Measurements from ENCODE around the gene RAET1G. TPM values are rescaled to one million over a fixed set of nuclear protein-coding genes. Genes with fewer than 3 reads are reported as not detected.
"Not testable (repeated sequence)": the region's sequence is repeated elsewhere in the genome, so short reads cannot be mapped to it uniquely, and the experiment has no call there.

Gene RAET1G
- total RNA-seq, 1 donor: 4.6 TPM

DNA sequence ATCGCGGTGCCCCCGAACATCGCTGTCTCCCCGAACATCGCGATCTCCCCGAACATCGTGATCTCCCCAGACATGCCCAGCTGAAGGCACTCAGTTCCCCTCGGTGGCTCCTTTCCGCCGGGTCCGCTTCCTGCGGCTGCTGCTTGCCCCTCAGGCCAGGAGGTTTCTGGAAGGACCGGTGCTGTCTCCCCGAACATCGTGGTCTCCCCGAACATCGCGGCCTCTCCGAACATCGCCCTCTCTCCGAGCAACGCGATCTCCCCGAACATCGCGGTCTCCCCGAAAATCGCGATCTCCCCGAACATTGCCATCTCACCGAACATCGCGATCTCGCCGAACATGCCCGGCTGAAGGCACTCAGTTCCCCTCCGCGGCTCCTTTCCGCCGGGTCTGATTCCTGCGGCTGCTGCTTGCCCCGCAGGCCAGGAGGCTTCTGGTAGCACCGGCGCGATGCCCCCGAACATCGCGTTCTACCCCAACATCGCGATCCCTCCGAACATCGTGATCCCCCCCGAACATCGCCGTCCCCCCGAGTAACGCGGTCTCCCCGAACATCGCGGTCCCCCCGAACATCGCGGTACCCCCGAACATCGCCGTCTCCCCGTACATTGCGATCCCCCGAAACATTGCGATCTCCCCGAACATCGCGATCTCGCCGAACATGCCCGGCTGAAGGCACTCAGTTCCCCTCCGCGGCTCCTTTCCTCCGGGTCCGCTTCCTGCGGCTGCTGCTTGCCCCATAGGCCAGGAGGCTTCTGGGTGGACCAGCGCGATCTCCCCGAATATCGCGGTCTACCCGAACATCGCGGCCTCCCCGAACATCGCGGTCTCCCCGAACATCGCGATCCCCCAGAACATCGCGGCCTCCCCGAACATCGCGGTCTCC, 41.6 kb upstream of the RAET1G start:
- peak; percentile 30 for DNase-seq (ENCODE audit: low read depth)
- peak overlapping the region; percentile 69 for H3K4me3 ChIP-seq (ENCODE audit: low read depth, low read length)
- TF ChIP-seq, protein P1, sequence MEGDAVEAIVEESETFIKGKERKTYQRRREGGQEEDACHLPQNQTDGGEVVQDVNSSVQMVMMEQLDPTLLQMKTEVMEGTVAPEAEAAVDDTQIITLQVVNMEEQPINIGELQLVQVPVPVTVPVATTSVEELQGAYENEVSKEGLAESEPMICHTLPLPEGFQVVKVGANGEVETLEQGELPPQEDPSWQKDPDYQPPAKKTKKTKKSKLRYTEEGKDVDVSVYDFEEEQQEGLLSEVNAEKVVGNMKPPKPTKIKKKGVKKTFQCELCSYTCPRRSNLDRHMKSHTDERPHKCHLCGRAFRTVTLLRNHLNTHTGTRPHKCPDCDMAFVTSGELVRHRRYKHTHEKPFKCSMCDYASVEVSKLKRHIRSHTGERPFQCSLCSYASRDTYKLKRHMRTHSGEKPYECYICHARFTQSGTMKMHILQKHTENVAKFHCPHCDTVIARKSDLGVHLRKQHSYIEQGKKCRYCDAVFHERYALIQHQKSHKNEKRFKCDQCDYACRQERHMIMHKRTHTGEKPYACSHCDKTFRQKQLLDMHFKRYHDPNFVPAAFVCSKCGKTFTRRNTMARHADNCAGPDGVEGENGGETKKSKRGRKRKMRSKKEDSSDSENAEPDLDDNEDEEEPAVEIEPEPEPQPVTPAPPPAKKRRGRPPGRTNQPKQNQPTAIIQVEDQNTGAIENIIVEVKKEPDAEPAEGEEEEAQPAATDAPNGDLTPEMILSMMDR (IDR thresholded peaks at IDR 0.05; ENCODE audit: insufficient read depth, low read length): no peak

DNA sequence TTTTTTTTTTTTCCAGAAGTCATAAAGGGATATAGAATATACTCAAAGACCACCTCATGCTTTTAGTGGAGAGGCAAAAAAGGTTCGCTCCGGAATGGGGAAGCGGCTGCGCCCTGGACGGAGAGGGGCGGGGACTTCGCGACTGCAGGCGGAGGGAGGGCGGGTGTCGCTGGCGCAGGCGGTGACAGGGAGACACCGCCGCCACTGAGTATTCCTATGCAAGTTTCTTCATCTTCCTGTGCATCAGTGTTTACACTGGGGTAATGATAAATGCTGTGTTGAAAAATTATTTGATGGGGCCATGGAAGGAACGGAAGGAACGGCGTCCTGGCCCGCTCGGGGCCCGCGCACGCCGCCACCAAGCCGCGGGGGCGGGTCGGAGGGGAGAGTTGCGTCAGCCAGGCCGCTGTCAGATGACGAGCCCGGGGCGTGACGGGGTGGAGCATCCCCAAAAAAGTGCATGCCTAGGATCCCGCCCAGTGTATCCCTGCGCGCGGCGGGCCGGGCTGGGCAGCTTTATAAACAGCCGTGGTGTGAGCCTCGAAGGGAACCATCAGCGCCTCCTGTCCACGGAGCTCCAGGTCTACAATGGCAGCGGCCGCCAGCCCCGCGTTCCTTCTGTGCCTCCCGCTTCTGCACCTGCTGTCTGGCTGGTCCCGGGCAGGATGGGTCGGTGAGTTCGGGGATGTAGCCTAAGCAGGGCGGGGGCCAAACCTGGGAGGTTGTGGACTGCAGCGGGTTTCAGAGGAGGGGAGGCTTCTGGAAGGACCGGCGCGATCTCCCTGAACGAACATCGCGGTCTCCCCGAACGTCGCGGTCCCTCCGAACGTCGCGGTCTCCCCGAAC, 40.8 kb upstream of the RAET1G start, which contains the start of gene ULBP1:
Gene ULBP1 (plus strand): TSS at position 482 of the 846 bp plus-strand sequence. CDS start 107 bp downstream, at position 589.
- peak; percentile 86 for DNase-seq (ENCODE audit: low read depth)
- TF ChIP-seq, protein P1 (IDR thresholded peaks at IDR 0.05; ENCODE audit: insufficient read depth, low read length): peak; percentile 27
- peak within 1 kb of the TSS; percentile 69 for H3K4me3 ChIP-seq (ENCODE audit: low read depth, low read length)

DNA sequence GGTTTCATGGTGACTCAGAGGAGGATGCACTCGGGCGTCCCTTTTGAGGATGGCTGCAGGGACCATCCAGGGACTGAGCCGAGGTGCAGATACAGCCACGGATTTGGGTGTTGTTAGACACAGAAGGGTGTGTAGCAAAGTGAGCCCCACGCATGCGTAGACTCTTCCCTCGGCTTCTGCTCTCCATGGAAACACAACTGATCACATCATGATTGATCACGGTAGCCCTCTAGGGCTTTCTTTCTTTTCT, 40.2 kb upstream of the RAET1G start:
- no peak overlapping the region for H3K4me3 ChIP-seq (ENCODE audit: low read depth, low read length)
- TF ChIP-seq, protein P1 (IDR thresholded peaks at IDR 0.05; ENCODE audit: insufficient read depth, low read length): no peak
- DNase-seq (ENCODE audit: low read depth): peak; percentile 36

DNA sequence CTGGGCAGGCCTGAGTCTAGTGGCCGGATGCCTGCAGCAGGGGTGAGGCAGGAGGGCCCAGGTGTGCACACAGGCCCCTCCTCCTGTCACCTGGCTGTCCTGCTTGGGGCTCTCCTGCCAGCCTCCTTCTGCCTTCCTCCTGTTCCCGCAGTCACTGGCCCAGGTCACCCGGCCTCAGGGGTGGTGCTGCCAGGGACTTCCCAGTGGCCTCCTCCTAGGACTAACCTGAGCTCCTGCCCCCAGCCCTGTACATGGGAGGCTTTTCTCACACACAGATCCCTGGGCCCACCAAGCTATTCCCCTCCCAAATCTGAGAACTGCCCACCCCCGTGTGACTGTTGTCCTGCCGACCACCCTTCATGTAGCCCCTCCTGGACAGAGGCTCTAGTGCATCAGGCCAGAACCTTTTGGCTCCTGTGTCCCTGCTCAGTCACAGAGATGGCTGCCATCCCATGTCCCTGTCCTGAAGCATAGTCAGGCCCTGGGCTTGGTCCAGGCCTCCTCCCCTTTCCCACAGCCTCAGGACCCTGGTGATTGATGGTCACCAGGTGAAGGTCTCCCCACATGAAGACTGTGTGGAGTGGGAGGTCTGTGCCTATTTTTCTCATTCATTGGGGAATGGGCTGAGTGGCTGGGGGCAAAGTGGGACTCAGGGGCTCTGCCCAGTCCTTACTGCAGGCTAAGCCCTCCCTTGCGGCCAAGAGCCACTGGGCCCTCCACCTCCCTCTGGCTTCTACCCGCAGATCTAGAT, 39.7 kb upstream of the RAET1G start:
- TF ChIP-seq, protein P1 (IDR thresholded peaks at IDR 0.05; ENCODE audit: insufficient read depth, low read length): no peak
- H3K4me3 ChIP-seq (ENCODE audit: low read depth, low read length): no peak overlapping the region
- no peak for DNase-seq (ENCODE audit: low read depth)

DNA sequence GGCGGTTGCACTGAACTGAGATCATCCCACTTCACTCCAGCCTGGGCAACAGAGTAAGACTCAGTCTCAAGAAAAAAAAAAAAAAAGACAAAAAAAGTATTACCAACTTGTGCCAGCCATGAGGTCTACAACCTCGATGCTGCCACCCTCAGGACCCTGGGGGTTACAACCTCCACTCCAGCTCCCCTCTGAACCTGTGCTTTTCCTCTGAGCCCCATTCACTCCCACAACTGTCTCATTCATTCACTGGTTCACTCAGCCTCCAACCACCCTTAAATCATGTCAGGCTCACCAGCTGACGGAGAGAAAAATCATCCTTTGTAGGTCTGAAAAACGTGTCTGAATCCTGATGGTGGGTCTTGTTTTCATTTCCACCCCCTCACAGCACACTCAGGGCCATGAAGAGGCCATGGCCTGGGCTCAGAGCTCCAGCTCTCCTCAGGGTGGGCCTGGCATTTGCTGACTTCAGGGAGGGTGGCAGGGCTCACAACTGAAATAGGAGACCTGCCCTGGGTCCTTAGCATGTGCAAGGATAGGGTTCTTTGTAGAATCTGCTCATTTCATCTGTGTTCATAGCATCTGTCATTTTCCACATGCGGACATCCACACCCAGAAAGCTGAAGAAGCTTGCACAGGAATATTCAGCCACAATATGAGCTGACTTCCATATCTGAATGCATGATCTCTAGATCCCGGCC, 39.0 kb upstream of the RAET1G start:
- no peak overlapping the region for H3K4me3 ChIP-seq (ENCODE audit: low read depth, low read length)
- DNase-seq (ENCODE audit: low read depth): no peak
- TF ChIP-seq, protein P1 (IDR thresholded peaks at IDR 0.05; ENCODE audit: insufficient read depth, low read length): peak; percentile 7

DNA sequence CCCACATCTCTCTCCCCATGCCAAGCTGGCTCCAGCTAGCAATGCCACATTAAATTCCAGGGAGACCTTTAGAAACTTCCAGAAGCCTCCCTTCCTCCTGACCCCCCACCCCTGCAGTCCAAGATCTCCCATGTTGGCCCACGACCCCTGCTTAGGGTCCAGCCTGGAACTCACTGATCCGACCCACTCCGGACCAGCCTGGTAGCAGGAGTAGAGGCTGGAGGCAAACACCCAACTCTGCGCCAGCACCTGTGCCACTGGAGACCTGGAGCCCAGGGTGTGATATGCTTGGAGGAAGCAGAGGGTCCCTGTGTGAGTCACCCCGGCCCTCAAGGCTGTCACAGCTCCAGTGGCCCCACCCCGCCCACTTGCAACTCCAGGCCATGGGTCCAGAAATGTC, 37.6 kb upstream of the RAET1G start:
- TF ChIP-seq, protein P1 (IDR thresholded peaks at IDR 0.05; ENCODE audit: insufficient read depth, low read length): no peak
- H3K4me3 ChIP-seq (ENCODE audit: low read depth, low read length): no peak overlapping the region
- no peak for DNase-seq (ENCODE audit: low read depth)

DNA sequence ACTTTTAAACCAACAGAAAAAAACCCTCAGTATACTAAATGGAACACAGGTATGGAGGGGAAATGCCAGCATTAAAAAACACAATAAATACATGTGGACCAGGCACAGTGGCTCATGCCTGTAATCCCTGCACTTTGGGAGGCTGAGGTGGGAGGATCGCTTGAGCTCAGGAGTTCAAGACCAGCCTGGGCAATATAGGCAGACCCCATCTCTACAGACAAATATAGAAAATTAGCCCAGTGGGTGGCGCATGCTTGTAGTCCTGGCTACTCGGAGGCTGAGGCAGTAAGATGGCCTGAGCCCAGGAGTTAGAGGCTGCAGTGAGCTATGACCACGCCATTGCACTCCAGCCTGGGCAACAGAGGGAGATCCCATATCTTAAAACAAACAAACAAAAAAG, 36.9 kb upstream of the RAET1G start:
- not testable (repeated sequence) for H3K4me3 ChIP-seq (ENCODE audit: low read depth, low read length); DNase-seq (ENCODE audit: low read depth)

DNA sequence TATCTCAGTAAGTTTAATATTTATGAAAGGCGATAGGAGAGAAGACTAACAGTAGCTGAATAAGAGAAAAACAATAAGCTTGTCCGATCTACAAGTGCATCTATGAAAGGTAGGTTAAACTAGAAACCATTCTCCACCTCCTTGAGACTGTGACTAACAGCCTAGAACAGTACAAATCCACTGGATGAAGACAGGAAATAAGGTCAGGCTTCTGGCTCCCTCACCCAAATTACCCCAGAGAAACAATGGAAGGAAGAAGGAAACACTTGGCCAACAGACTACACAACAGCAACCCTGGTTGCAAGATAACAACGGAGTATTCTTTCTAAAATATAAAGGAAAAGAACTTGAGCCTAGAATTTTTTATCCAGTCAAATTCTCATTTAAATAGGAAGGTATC, 35.2 kb upstream of the RAET1G start:
- peak; percentile 26 for DNase-seq (ENCODE audit: low read depth)
- H3K4me3 ChIP-seq (ENCODE audit: low read depth, low read length): not testable (repeated sequence)

DNA sequence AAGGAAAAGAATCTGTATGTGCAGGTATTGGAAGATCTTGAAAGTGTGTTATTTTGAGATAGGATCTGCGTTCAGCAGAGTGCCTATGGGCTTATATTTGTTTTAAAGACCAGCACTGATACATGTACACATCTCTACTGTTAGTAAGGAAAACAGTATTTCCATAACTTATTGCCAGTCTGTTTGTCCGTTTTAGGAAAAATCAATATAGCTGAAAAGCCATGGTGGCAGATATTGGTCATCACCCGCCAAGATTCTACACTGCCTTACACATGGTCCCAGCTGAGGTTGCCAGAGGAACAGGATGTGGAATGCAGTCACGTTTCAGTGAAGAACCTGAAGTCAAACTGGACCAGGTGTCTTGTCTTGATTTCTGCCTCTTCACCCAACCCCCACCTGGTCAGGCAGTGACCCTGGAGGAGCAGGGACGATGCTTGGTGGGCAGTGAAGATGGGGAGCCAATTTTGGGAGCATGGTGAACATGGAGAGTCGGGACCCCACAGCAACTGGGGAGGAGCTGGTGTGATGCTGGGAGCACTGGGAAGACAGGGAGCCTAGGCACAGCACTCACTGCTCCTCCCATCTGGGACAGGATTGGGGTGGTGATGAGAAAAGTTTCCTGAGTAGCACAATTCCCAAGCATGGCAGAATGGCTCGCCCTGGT, 32.9 kb upstream of the RAET1G start:
- H3K4me3 ChIP-seq (ENCODE audit: low read depth, low read length); DNase-seq (ENCODE audit: low read depth): not testable (repeated sequence)
